GM10266 (cell line): ENCODE results near the gene CEP131.
"Not testable (repeated sequence)": the region's sequence is repeated elsewhere in the genome, so short reads cannot be mapped to it uniquely, and the experiment has no call there.

Experiments used
- DNase-seq: peaks from one replicate; pipeline ENCODE4 v3.0.0; 2012; ENCODE audit errors: extremely low spot score
- TF ChIP-seq, protein P1 (sequence below): IDR thresholded peaks from 2 replicates; pipeline ENCODE4 v1.5.1; 2012; ENCODE audit warnings: mild to moderate bottlenecking, low read depth; ENCODE audit not compliant: control insufficient read depth, insufficient read depth; ENCODE audit errors: missing control alignments

The CEP131 gene

GRCh38 chr17:81148571-81148970 is 74.2 kb downstream of the CEP131 start:
- DNase-seq: no peak
- TF ChIP-seq, protein P1, sequence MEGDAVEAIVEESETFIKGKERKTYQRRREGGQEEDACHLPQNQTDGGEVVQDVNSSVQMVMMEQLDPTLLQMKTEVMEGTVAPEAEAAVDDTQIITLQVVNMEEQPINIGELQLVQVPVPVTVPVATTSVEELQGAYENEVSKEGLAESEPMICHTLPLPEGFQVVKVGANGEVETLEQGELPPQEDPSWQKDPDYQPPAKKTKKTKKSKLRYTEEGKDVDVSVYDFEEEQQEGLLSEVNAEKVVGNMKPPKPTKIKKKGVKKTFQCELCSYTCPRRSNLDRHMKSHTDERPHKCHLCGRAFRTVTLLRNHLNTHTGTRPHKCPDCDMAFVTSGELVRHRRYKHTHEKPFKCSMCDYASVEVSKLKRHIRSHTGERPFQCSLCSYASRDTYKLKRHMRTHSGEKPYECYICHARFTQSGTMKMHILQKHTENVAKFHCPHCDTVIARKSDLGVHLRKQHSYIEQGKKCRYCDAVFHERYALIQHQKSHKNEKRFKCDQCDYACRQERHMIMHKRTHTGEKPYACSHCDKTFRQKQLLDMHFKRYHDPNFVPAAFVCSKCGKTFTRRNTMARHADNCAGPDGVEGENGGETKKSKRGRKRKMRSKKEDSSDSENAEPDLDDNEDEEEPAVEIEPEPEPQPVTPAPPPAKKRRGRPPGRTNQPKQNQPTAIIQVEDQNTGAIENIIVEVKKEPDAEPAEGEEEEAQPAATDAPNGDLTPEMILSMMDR: no peak

DNA sequence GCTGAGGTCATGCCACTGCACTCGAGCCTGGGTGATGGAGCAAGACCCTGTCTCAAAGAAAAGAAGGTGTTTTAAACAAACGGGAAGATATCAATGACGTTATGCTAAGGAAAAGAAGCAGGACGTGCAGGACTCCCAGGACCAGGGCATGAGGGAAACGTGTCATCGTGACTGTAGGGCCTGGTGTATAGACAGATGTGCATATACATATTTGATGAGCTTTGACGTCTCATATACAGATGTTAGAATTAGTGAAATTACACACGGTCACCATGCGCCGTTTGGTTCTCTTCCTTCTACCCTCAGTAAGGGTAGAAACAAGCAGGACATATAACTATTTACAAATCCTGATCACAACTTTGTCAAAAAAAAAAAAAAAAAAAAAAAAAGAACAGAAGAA is 75.1 kb downstream of the CEP131 start:
- no peak for DNase-seq
- TF ChIP-seq, protein P1: no peak

DNA sequence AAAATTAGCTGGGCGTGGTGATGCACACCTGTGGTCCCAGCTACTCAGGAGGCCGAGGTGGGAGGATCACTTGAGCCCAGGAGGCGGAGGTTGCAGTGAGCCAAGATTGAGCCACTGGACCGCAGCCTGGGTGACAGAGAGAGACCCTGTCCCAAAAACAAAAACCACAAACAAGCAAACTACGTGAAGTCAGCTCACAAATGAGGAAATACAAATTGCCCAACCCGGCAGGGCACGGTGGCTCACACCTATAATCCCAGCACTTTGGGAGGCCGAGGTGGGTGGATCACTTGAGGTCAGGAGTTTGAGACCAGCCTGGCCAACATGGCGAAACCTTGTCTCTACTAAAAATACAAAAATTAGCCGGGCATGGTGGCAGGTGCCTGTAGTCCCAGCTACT is 76.6 kb downstream of the CEP131 start:
- DNase-seq: not testable (repeated sequence)

- no peak for DNase-seq
- TF ChIP-seq, protein P1: no peak
These were observed 78.4 kb downstream of the CEP131 start for GRCh38 chr17:81144423-81144781.

GRCh38 chr17:81143717-81144422 is 78.9 kb downstream of the CEP131 start:
- TF ChIP-seq, protein P1: no peak

GRCh38 chr17:81143200-81143527 is 79.6 kb downstream of the CEP131 start:
- no peak for DNase-seq
- TF ChIP-seq, protein P1: no peak

More at GRCh38 chr17:81143717-81144422, 78.9 kb downstream of the CEP131 start:
- DNase-seq: no peak

- TF ChIP-seq, protein P1: peak; percentile 78
- DNase-seq: peak; percentile 88
These were observed 80.2 kb downstream of the CEP131 start for GRCh38 chr17:81142301-81143199.
